Cardiac muscle cell (in vitro differentiated cells and primary cell): ENCODE data around the gene PSORS1C2. TPM values are rescaled to one million over a fixed set of nuclear protein-coding genes. Genes with fewer than 3 reads are reported as not detected.

Experiments
- DNase-seq, 2 donors: peaks; one replicate each; pipeline versions ENCODE4 v3.0.0 to v3.0.0-alpha.2; 2010 to 2017; ENCODE audit warnings: low read depth in 1 of 2, low spot score in 1 of 2
- H3K27ac ChIP-seq: fragments of 200-600 bp; sonication (generic); 2 replicates; pipeline ENCODE4 v1.5.1; 2016
- H3K27me3 ChIP-seq: fragments of 200-600 bp; sonication (generic); 2 replicates; pipeline ENCODE4 v1.6.0; 2016; ENCODE audit warnings: control low read depth
- H3K36me3 ChIP-seq: fragments of 200-600 bp; sonication (generic); 2 replicates; pipeline ENCODE4 v1.5.1; 2016; ENCODE audit warnings: control low read depth
- H3K4me1 ChIP-seq: fragments of 200-600 bp; sonication (generic); 2 replicates; pipeline ENCODE4 v1.8.1; 2017; ENCODE audit warnings: low read depth, mild to moderate bottlenecking, mixed run types
- H3K4me3 ChIP-seq: fragments of 200-600 bp; sonication (generic); 2 replicates; pipeline ENCODE4 v1.5.1; 2016; ENCODE audit warnings: mild to moderate bottlenecking
- H3K9me3 ChIP-seq: fragments of 200-600 bp; sonication (generic); 2 replicates; pipeline ENCODE4 v1.5.1; 2017; ENCODE audit warnings: low read depth, mild to moderate bottlenecking, control low read depth
- polyA plus RNA-seq: library from polyadenylated mRNA; unstranded; fragments of >200 nt; fragmentation: Nextera tagmentation; extraction: Ambion mirVana; gene quantifications from 2 replicates; pipeline ENCODE4 v1.2.1, GENCODE V29; 2016
- total RNA-seq: library from RNA; depleted of rRNA; stranded (reverse); fragments of >200 nt; gene quantifications from 2 replicates; pipeline ENCODE4 v1.2.3, GENCODE V29; 2016
- TF ChIP-seq, protein P1 (sequence below): IDR thresholded peaks from 2 replicates; pipeline ENCODE4 v1.5.1; 2012; ENCODE audit warnings: low read depth, mild to moderate bottlenecking, low read length

PSORS1C2 gene
- total and polyA plus RNA-seq, 2 experiments from 2014 or later: not detected

DNA sequence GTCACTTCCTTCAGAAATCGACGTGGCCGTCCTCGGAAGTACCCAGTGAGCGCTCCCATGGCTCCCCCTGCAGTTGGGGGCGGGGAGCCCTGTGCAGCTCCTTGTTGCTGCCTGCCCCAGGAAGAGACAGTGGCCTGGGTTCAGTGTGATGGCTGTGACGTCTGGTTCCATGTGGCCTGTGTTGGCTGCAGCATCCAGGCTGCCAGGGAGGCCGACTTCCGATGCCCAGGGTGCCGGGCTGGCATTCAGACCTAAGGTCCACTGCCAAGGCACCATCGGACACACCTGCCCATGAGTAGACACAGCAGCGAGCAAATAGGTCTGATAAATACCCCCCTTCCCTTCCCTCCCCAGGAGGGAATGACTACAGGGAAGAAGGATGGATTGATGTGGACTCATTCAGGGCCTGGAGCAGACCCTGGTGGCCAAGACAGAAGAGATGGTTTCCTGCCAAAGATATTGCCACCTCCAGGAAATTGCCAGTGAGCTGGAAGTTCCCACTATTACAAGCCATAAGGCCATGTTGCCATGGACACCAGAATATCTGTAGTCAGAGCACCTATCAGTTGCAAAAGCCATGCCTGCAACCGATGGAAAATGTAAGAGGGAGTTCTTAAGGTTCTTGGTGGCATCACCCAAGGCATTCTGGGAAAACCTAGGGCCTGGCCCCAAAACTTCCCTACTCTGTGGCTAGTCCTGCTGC is 23.7 kb upstream of the PSORS1C2 start:
- TF ChIP-seq, protein P1, sequence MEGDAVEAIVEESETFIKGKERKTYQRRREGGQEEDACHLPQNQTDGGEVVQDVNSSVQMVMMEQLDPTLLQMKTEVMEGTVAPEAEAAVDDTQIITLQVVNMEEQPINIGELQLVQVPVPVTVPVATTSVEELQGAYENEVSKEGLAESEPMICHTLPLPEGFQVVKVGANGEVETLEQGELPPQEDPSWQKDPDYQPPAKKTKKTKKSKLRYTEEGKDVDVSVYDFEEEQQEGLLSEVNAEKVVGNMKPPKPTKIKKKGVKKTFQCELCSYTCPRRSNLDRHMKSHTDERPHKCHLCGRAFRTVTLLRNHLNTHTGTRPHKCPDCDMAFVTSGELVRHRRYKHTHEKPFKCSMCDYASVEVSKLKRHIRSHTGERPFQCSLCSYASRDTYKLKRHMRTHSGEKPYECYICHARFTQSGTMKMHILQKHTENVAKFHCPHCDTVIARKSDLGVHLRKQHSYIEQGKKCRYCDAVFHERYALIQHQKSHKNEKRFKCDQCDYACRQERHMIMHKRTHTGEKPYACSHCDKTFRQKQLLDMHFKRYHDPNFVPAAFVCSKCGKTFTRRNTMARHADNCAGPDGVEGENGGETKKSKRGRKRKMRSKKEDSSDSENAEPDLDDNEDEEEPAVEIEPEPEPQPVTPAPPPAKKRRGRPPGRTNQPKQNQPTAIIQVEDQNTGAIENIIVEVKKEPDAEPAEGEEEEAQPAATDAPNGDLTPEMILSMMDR: no peak
- Histone ChIP-seq H3K9me3 (no peaks in the 10 kb centered on the region), H3K27ac (no peak overlapping the region), H3K36me3 (no peaks in the 10 kb centered on the region), H3K4me1 (no peaks in the 10 kb centered on the region), H3K4me3 (no peak overlapping the region), H3K27me3 (no peaks in the 10 kb centered on the region)
- DNase-seq: no peak

DNA sequence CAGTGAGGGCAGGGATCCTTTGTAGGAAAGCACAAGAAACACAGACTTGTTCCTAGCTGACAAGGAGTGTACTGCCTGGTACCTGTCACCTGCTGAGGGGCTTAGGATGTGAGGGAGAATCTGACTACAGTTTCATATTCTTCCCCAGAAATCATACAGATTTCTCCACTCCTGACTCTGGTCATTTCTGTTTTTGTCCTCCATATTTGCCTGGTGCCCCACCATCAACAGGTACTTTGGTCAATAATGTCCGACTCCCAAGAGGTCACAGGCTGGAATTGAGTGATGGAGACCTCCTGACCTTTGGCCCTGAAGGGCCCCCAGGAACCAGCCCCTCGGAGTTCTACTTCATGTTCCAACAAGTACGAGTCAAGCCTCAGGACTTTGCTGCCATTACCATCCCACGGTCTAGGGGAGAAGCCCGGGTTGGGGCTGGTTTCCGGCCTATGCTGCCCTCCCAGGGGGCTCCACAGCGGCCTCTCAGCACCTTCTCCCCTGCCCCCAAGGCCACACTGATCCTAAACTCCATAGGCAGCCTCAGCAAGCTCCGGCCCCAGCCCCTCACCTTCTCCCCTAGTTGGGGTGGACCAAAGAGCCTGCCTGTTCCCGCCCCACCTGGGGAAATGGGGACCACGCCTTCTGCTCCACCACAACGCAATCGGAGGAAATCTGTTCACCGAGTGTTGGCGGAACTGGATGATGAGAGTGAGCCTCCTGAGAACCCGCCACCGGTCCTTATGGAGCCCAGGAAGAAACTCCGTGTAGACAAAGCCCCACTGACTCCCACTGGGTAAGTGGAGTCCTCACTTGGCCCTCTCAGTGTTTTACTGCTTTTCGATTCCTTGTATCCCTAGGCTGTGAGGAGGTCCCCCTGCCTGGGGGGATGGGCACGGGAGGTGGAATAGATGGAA is 22.6 kb upstream of the PSORS1C2 start:
- TF ChIP-seq, protein P1: no peak
- Histone ChIP-seq H3K9me3 (no peaks in the 10 kb centered on the region), H3K36me3 (no peaks in the 10 kb centered on the region), H3K4me1 (no peaks in the 10 kb centered on the region), H3K4me3 (no peak overlapping the region), H3K27me3 (no peaks in the 10 kb centered on the region), H3K27ac (no peak overlapping the region)
- DNase-seq: no peak

DNA sequence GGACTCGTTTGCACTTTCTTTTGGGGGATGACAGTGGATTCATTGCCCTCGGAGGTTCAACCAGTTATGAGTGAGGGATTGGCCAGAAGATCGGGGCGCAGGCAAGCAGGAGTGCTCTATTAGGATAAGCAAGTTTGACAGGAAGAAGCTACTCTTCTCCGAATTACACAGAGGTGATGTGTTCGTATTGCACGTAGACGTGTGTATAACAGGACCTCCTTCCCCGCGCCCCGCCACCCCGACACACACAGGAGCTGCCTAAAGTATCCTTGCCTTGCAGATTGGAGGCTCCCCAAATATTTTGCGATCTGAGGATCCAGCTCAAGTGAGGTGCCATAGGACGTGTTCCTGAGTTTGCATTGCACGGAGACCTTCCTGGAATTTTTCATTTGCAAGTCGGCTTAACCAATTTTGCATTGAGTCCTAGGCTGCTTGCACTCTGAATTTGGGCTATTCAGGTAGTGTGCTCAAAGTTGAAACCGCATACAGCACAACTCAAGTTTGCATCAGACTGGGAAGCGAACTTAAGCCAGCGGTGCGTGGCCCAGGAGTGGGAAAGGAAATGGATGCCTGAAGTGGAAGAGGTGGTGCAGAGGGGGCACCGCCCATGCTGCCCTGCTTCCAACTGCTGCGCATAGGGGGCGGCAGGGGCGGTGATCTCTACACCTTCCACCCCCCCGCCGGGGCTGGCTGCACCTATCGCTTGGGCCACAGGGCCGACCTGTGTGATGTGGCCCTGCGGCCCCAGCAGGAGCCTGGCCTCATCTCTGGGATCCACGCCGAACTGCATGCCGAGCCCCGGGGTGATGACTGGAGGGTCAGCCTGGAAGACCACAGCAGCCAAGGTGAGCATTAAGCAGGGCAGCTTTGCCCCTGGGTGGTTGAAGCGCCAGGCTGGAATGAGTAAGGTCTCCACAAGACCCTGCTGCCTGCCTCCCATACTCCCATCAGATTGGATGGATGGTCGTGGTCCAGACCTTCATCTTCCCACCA is 20.3 kb upstream of the PSORS1C2 start:
- DNase-seq: peak in 1 of 2 donors; percentile 23
- Histone ChIP-seq H3K4me1 (no peaks in the 10 kb centered on the region), H3K27me3 (no peaks in the 10 kb centered on the region), H3K36me3 (no peaks in the 10 kb centered on the region), H3K27ac (no peak overlapping the region), H3K9me3 (no peaks in the 10 kb centered on the region), H3K4me3 (peak overlapping the region; percentile 61)
- TF ChIP-seq, protein P1: no peak

DNA sequence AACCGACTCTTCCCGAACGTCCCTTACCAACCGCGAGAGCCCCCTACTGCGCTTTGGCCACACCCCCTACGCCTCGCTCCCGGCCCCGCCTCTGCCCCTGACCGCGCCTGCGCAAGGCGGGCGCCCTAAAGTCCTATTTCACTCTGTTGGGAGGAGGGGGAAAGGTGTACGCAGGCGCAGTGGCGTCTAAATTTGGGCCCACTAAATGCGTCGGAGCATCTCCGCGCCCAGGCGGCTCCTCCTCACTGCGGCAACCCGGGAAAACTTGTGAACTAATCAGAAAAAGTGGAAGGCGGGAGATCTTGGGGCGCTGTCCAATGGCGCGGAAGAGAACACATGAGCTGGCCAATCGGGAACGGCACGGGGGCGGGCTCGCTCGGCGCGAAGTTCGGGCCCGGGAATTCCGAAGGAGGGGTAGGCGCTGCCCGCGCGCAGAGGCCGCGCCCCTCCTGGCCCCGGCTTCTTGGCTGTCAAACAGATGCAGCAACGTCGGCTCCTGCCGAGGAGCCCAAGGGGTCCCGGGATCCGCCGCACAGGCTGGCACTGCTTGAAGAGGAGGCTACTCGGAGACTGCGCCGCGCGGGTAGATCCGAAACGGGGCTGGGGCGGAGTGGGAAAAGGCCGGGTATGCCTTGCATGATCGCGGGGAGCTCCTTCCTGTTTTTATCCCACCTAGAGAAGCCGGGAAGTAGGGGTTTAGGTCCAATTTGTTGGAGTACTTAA is 19.4 kb upstream of the PSORS1C2 start, which contains the start of gene TCF19:
Gene TCF19 (plus strand): TSS at position 450 of the 723 bp plus-strand sequence. CDS start 881 bp downstream, outside the sequence.
- no peaks in the 10 kb centered on the region for H3K27me3 ChIP-seq
- no peaks in the 10 kb centered on the region for H3K36me3 ChIP-seq
- H3K4me3 ChIP-seq: peak within 1 kb of the TSS; percentile 61
- H3K27ac ChIP-seq: peak within 1 kb of the TSS; percentile 57
- TF ChIP-seq, protein P1: no peak
- no peaks in the 10 kb centered on the region for H3K4me1 ChIP-seq
- peak; percentile 99 for DNase-seq
- H3K9me3 ChIP-seq: no peaks in the 10 kb centered on the region
